WTC11 (cell line): ENCODE results near the gene GALNT18.

Experiments
- AFF4 ChIP-seq: sonication (generic); formaldehyde crosslinking; IDR thresholded peaks from 2 replicates; pipeline ENCODE4 v1.8.1; 2023; ENCODE audit warnings: mild to moderate bottlenecking, missing genetic modification reagents, borderline replicate concordance
- CREB1 ChIP-seq: sonication (generic); formaldehyde crosslinking; IDR thresholded peaks from 2 replicates; pipeline ENCODE4 v1.8.0; 2023; ENCODE audit warnings: mild to moderate bottlenecking, missing genetic modification reagents
- CREM ChIP-seq: sonication (generic); formaldehyde crosslinking; IDR thresholded peaks from 2 replicates; pipeline ENCODE4 v1.8.1; 2022; ENCODE audit warnings: mild to moderate bottlenecking, missing genetic modification reagents, moderate library complexity
- CTCF ChIP-seq: fragments of 200-600 bp; IDR thresholded peaks from 2 replicates; pipeline ENCODE4 v1.8.0; 2022; ENCODE audit warnings: antibody characterized with exemption
- ESRRA ChIP-seq: sonication (generic); formaldehyde crosslinking; IDR thresholded peaks from 2 replicates; pipeline ENCODE4 v1.8.1; 2022; ENCODE audit warnings: mild to moderate bottlenecking, missing genetic modification reagents, borderline replicate concordance
- ETV6 ChIP-seq: sonication (generic); formaldehyde crosslinking; IDR thresholded peaks from 2 replicates; pipeline ENCODE4 v1.8.1; 2022; ENCODE audit warnings: mild to moderate bottlenecking, missing genetic modification reagents
- KAT7 ChIP-seq: sonication (generic); formaldehyde crosslinking; IDR thresholded peaks from 2 replicates; pipeline ENCODE4 v1.8.1; 2023; ENCODE audit warnings: missing genetic modification reagents, mild to moderate bottlenecking, borderline replicate concordance
- NFYB ChIP-seq: sonication (generic); formaldehyde crosslinking; conservative IDR thresholded peaks from 2 replicates; pipeline ENCODE4 v1.8.0; 2022; ENCODE audit warnings: low read depth, missing genetic modification reagents
- TEAD4 ChIP-seq: sonication (generic); formaldehyde crosslinking; IDR thresholded peaks from 2 replicates; pipeline ENCODE4 v1.8.0; 2022; ENCODE audit warnings: mild to moderate bottlenecking, missing genetic modification reagents
- TP53 ChIP-seq: sonication (generic); formaldehyde crosslinking; IDR thresholded peaks from 2 replicates; pipeline ENCODE4 v1.8.1; 2023; ENCODE audit warnings: mild to moderate bottlenecking, missing genetic modification reagents
- USF2 ChIP-seq: sonication (generic); formaldehyde crosslinking; IDR thresholded peaks from 2 replicates; pipeline ENCODE4 v1.8.1; 2023; ENCODE audit warnings: mild to moderate bottlenecking, missing genetic modification reagents, moderate library complexity

- TF ChIP-seq USF2 (CRISPR knock-in tag) (no peak), CREM (no peak), ETV6 (CRISPR knock-in tag) (no peak), AFF4 (CRISPR knock-in tag) (no peak), CTCF (no peak), ESRRA (CRISPR knock-in tag) (no peak), CREB1 (no peak), TEAD4 (CRISPR knock-in tag) (no peak), KAT7 (CRISPR knock-in tag) (no peak), NFYB (CRISPR knock-in tag) (no peak), TP53 (no peak)
Observed at GRCh38 chr11:11592146-11592684, 29.6 kb downstream of the GALNT18 start.
